ENCODE results near the gene CDA. TPM values are rescaled to one million over a fixed set of nuclear protein-coding genes. Genes with fewer than 3 reads are reported as not detected.

Gene CDA
- total and polyA plus RNA-seq, 10 of the 15 experiments (the other 5 are each of a cell fraction or from before 2014, with no cell fraction given) = not detected

DNA sequence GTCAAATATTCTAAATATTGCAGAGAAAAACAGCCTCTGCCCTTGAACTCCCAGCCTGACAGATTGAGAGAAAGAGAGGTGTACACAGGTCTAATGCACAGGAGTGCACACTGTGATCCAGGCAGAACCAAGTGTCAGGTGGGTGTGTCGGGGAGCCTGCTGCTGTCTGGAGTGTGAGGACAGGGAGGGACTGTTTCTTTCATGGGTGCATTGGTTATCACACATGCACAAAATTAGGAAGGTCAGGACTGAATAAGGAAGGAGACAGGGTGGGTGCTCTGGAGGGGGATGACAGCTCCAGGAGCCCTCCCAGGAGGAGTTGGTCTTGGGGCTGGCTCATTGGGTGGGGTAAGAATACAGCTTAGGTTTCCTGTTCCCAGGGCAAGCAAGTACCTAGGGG, 31.1 kb downstream of the CDA start:
- no peak for ATAC-seq
- Histone ChIP-seq H3K4me1 (ENCODE audit: control insufficient read depth, insufficient read depth, low read length) (no peaks in the 10 kb centered on the region), H3K4me3 (no peak overlapping the region), H4K20me1 (ENCODE audit: control insufficient read depth, insufficient read depth) (no peaks in the 10 kb centered on the region), H3K9me3 (replicated peaks; ENCODE audit: control insufficient read depth, insufficient read depth, low read length) (no peaks in the 10 kb centered on the region), H2AFZ (ENCODE audit: control insufficient read depth, low read depth, low read length) (no peak overlapping the region), H3K79me2 (ENCODE audit: control insufficient read depth, insufficient read depth, low read length) (no peaks in the 10 kb centered on the region), H3K4me2 (ENCODE audit: control insufficient read depth, insufficient read depth) (no peak overlapping the region), H3K9ac (ENCODE audit: control insufficient read depth, insufficient read depth, low read length) (no peak overlapping the region), H3K36me3 (ENCODE audit: control insufficient read depth in 2 of 2, insufficient read depth in 2 of 2, low read length in 1 of 2) (no peaks in the 10 kb centered on the region), H3K27ac (ENCODE audit: control insufficient read depth, insufficient read depth) (no peak overlapping the region), H3K27me3 (replicated peaks in 1 of 2; ENCODE audit: control insufficient read depth in 2 of 2, insufficient read depth in 2 of 2, low read length in 1 of 2) (no peaks in the 10 kb centered on the region; a peak in 1 of 4 replicates)
- ChIA-PET POLR2A (no interaction called here), SMC1A (ENCODE audit: uncharacterized antibody, unreplicated experiment) (no interaction called here), RAD21 (ENCODE audit: unreplicated experiment) (no interaction called here), CTCF (no interaction called here)
- no peak for FAIRE-seq
- intact Hi-C loops (cut with micrococcal nuclease; ENCODE audit: unreplicated experiment) (no loop called here), in situ Hi-C loops (cut with MboI) (no loop called here)
- DNase-seq (ENCODE audit: low read depth, low spot score) = no peak
- no TSS peak for BruUV-seq (replicated peaks)
- WGBS (ENCODE audit: insufficient coverage, insufficient replicate concordance, low lambda C conversion rate, missing lambda C conversion rate) = 0% methylated on average over 1 of the region's 1 CpG
- TF ChIP-seq EZH2 (IDR thresholded peaks at IDR 0.05; ENCODE audit: borderline replicate concordance, control insufficient read depth, low read depth, low read length) (no peak), IRF4 (IDR thresholded peaks at IDR 0.05; ENCODE audit: low read depth, low read length) (no peak), NRF1 (conservative IDR thresholded peaks at IDR 0.05; ENCODE audit: low read depth, low read length) (no peak), ZNF592 (IDR thresholded peaks at IDR 0.05) (no peak), RBBP5 (conservative IDR thresholded peaks at IDR 0.05) (no peak), GABPA (IDR thresholded peaks at IDR 0.05; ENCODE audit: low read depth) (no peak), ZNF207 (IDR thresholded peaks at IDR 0.05; ENCODE audit: borderline replicate concordance) (no peak), MYB (IDR thresholded peaks at IDR 0.05; ENCODE audit: borderline replicate concordance, low read depth, low read length) (no peak), TCF3 (IDR thresholded peaks at IDR 0.05; ENCODE audit: borderline replicate concordance, insufficient read depth, low read depth, low read length) (no peak), EP300 (IDR thresholded peaks at IDR 0.05; ENCODE audit: borderline replicate concordance in 1 of 2, control insufficient read depth in 1 of 2, low read depth in 2 of 2, low read length in 2 of 2) (no peak), PRDM15 (CRISPR knock-in tag; IDR thresholded peaks at IDR 0.05) (no peak), ATF7 (IDR thresholded peaks at IDR 0.05; ENCODE audit: low read depth) (no peak), CREM (IDR thresholded peaks at IDR 0.05; ENCODE audit: low read depth) (no peak)
- TF ChIP-seq, protein P1, sequence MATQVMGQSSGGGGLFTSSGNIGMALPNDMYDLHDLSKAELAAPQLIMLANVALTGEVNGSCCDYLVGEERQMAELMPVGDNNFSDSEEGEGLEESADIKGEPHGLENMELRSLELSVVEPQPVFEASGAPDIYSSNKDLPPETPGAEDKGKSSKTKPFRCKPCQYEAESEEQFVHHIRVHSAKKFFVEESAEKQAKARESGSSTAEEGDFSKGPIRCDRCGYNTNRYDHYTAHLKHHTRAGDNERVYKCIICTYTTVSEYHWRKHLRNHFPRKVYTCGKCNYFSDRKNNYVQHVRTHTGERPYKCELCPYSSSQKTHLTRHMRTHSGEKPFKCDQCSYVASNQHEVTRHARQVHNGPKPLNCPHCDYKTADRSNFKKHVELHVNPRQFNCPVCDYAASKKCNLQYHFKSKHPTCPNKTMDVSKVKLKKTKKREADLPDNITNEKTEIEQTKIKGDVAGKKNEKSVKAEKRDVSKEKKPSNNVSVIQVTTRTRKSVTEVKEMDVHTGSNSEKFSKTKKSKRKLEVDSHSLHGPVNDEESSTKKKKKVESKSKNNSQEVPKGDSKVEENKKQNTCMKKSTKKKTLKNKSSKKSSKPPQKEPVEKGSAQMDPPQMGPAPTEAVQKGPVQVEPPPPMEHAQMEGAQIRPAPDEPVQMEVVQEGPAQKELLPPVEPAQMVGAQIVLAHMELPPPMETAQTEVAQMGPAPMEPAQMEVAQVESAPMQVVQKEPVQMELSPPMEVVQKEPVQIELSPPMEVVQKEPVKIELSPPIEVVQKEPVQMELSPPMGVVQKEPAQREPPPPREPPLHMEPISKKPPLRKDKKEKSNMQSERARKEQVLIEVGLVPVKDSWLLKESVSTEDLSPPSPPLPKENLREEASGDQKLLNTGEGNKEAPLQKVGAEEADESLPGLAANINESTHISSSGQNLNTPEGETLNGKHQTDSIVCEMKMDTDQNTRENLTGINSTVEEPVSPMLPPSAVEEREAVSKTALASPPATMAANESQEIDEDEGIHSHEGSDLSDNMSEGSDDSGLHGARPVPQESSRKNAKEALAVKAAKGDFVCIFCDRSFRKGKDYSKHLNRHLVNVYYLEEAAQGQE (IDR thresholded peaks at IDR 0.05; ENCODE audit: low read depth, low read length) = no peak
